Ovary (tissue), 9 donors: ENCODE data around the gene RAB11FIP2. TPM values are rescaled to one million over a fixed set of nuclear protein-coding genes. Genes with fewer than 3 reads are reported as not detected.

Experiments used
- DNase-seq, 5 donors: peaks; one replicate each; pipeline ENCODE4 v3.0.0-alpha.2; 2019 to 2020
- H3K27ac ChIP-seq, 2 donors: fragments of 200-600 bp; one replicate each; pipeline versions ENCODE4 v1.5.1 to v1.8.0; 2019 to 2022
- H3K27me3 ChIP-seq: fragments of 200-600 bp; one replicate; pipeline ENCODE4 v1.8.0; 2022
- H3K36me3 ChIP-seq: fragments of 200-600 bp; sonication (generic); one replicate; pipeline ENCODE4 v1.5.1; 2019
- H3K4me1 ChIP-seq: one replicate; pipeline ENCODE4 v1.8.1; 2013; ENCODE audit warnings: mild to moderate bottlenecking, moderate library complexity; ENCODE audit not compliant: insufficient read depth
- H3K4me3 ChIP-seq: fragments of 200-600 bp; sonication (generic); one replicate; pipeline ENCODE4 v1.5.1; 2017
- H3K9me3 ChIP-seq, 2 donors: fragments of 200-600 bp in 1 of 2; sonication (generic) in 1 of 2; one replicate each; pipeline versions ENCODE4 v1.5.1 to v1.8.1; 2013 to 2019; ENCODE audit warnings: mild to moderate bottlenecking in 1 of 2, moderate library complexity in 1 of 2
- CTCF ChIP-seq, 3 donors: fragments of 450-650 bp in 2 of 3; fragments of 200-600 bp in 1 of 3; IDR thresholded peaks; one replicate each; pipeline versions ENCODE4 v1.5.1 to v1.8.0; 2016 to 2022; ENCODE audit warnings: antibody characterized with exemption in 3 of 3, mild to moderate bottlenecking in 1 of 3
- EP300 ChIP-seq: sonication (generic); formaldehyde crosslinking; IDR thresholded peaks from one replicate; pipeline ENCODE4 v1.6.1; 2017; ENCODE audit warnings: antibody characterized with exemption
- POLR2A ChIP-seq: fragments of 450-650 bp; IDR thresholded peaks from one replicate; pipeline ENCODE4 v1.6.1; 2017; ENCODE audit warnings: antibody characterized with exemption, mild to moderate bottlenecking, moderate library complexity
- WGBS, 3 donors: extraction: QIAGEN DNeasy Blood & Tissue Kit in 1 of 3; methylation state at CpG; one replicate each; pipeline versions ENCODE4 v1.1.5 to v1.1.7; 2013 to 2017; 5-methylcytosine and 5-hydroxymethylcytosine counted together
- intact Hi-C, 4 donors: fragments of 100-400 bp; cut with DNase I; formaldehyde crosslinking; loops; one replicate each; pipeline versions ENCODE4 v1.11.0 to v1.15.1; 2022 to 2023
- polyA plus RNA-seq, 2 donors: library from polyadenylated mRNA; stranded (reverse); fragments of 200-250 nt in 1 of 2; fragments of 350-450 nt in 1 of 2; fragmentation: Illumina TruSeq in 1 of 2; extraction: RNeasy Lipid Tissue Mini Kit (QIAGEN cat#74804) in 1 of 2; gene quantifications; one replicate each; pipeline ENCODE4 v1.2.3, GENCODE V29; 2013 to 2014
- total RNA-seq, 7 donors: library from RNA; depleted of rRNA in 2 of 7; stranded (reverse); fragments of >200 nt in 2 of 7; fragmentation: NEBNext Ultra II Directional in 3 of 7; extraction: Animal tissue kit (Norgen Biotek cat#: 25700) in 3 of 7; gene quantifications; one replicate each; pipeline versions ENCODE4 v1.1.0 to v1.2.4, GENCODE V29; 2016 to 2023
- donor health status: DM: no; HTN: no; CAD: no; lungs with moderate emphysema.
- donor health status: DM: no; HTN: no; CAD: no.
- donor health status: Bipolar disorder and iron deficiency.
- donor health status: DM: yes; HTN: yes; CAD: no.
- donor health status: DM: no; HTN: no; CAD: no.
- donor health status: DM: yes; HTN: yes; CAD: no.

RAB11FIP2 gene
- total and polyA plus RNA-seq, 9 donors, result 6.9 to 47.8 (median 26.2) TPM

- DNase-seq, result no peak
Observed at GRCh38 chr10:118028619-118029018, 18.1 kb downstream of the RAB11FIP2 start.

GRCh38 chr10:118027397-118027796, 19.3 kb downstream of the RAB11FIP2 start:
- H3K9me3 ChIP-seq, result no peaks in the 10 kb centered on the region
- intact Hi-C loops, result no loop called here
- no peak overlapping the region for H3K4me3 ChIP-seq
- H3K27me3 ChIP-seq, result no peaks in the 10 kb centered on the region
- TF ChIP-seq POLR2A, result no peak
- no peak for TF ChIP-seq CTCF (IDR thresholded peaks at IDR 0.05)
- no peak for TF ChIP-seq EP300
- DNase-seq, result no peak
- H3K27ac ChIP-seq, result no peak overlapping the region
- H3K36me3 ChIP-seq, result no peaks in the 10 kb centered on the region
- H3K4me1 ChIP-seq, result no peaks in the 10 kb centered on the region
- WGBS, 3 donors, result 97 to 100% (median 98%) methylated on average over 2 of the region's 2 CpGs

More at GRCh38 chr10:118028619-118029018, 18.1 kb downstream of the RAB11FIP2 start:
- Histone ChIP-seq H3K27me3 (no peaks in the 10 kb centered on the region), H3K36me3 (no peaks in the 10 kb centered on the region), H3K4me1 (no peaks in the 10 kb centered on the region), H3K9me3 (no peaks in the 10 kb centered on the region), H3K27ac (no peak overlapping the region), H3K4me3 (no peak overlapping the region)
- TF ChIP-seq EP300 (no peak), POLR2A (no peak), CTCF (IDR thresholded peaks at IDR 0.05) (no peak)
- intact Hi-C loops, result no loop called here

- DNase-seq, result no peak
- intact Hi-C loops, result no loop called here
- Histone ChIP-seq H3K9me3 (no peaks in the 10 kb centered on the region), H3K27me3 (no peaks in the 10 kb centered on the region), H3K4me3 (no peak overlapping the region), H3K4me1 (no peaks in the 10 kb centered on the region), H3K27ac (no peak overlapping the region), H3K36me3 (no peaks in the 10 kb centered on the region)
- TF ChIP-seq CTCF (IDR thresholded peaks at IDR 0.05) (no peak), POLR2A (no peak), EP300 (no peak)
- whole genome bisulfite sequencing, 3 donors, result 91 to 94% (median 94%) methylated on average over 4 of the region's 4 CpGs
Observed at GRCh38 chr10:118026936-118027335, 19.8 kb downstream of the RAB11FIP2 start.

GRCh38 chr10:118020365-118020764, 26.4 kb downstream of the RAB11FIP2 start:
- Histone ChIP-seq H3K9me3 (no peaks in the 10 kb centered on the region), H3K4me1 (no peaks in the 10 kb centered on the region), H3K36me3 (no peaks in the 10 kb centered on the region), H3K27ac (no peak overlapping the region), H3K27me3 (no peaks in the 10 kb centered on the region), H3K4me3 (no peak overlapping the region)
- WGBS, 3 donors, result 81 to 88% (median 87%) methylated on average over 3 of the region's 3 CpGs
- no peak for DNase-seq
- TF ChIP-seq POLR2A, result no peak
- TF ChIP-seq CTCF (IDR thresholded peaks at IDR 0.05), result no peak
- no peak for TF ChIP-seq EP300
- intact Hi-C loops, result no loop called here

- no peak for DNase-seq
- H3K27ac ChIP-seq, result no peak overlapping the region
- H3K27me3 ChIP-seq, result no peaks in the 10 kb centered on the region
- intact Hi-C loops, result no loop called here
- no peaks in the 10 kb centered on the region for H3K4me1 ChIP-seq
- H3K9me3 ChIP-seq, result no peaks in the 10 kb centered on the region
- WGBS, 3 donors, result 95 to 96% (median 96%) methylated on average over 5 of the region's 5 CpGs
- no peaks in the 10 kb centered on the region for H3K36me3 ChIP-seq
- no peak for TF ChIP-seq CTCF (IDR thresholded peaks at IDR 0.05)
- no peak for TF ChIP-seq EP300
- no peak for TF ChIP-seq POLR2A
- no peak overlapping the region for H3K4me3 ChIP-seq
Observed at GRCh38 chr10:118017850-118018249, 28.9 kb downstream of the RAB11FIP2 start.
